Liver (tissue), 9 donors: Measurements from ENCODE around the gene GRAP. TPM values are rescaled to one million over a fixed set of nuclear protein-coding genes. Genes with fewer than 3 reads are reported as not detected.

Source experiments
- DNase-seq: peaks from one replicate; pipeline ENCODE4 v3.0.0-alpha.2; 2017; ENCODE audit warnings: low spot score
- H3K27ac ChIP-seq, 2 donors: one replicate each; pipeline ENCODE4 v1.7.0; 2013; ENCODE audit warnings: inconsistent platforms in 2 of 2, low read length in 2 of 2, control low read depth in 1 of 2, low read depth in 1 of 2, mild to moderate bottlenecking in 1 of 2
- H3K27me3 ChIP-seq, 4 donors: one replicate each; pipeline versions ENCODE4 v1.6.1 to v1.7.0; 2013; ENCODE audit warnings: low read length in 3 of 4, inconsistent platforms in 1 of 4, mild to moderate bottlenecking in 1 of 4, moderate library complexity in 1 of 4; ENCODE audit not compliant: control insufficient read depth in 4 of 4, insufficient read depth in 4 of 4
- H3K36me3 ChIP-seq, 4 donors: one replicate each; pipeline versions ENCODE4 v1.6.1 to v1.7.0; 2013; ENCODE audit warnings: low read length in 3 of 4, mild to moderate bottlenecking in 3 of 4, low read depth in 1 of 4, moderate library complexity in 1 of 4; ENCODE audit not compliant: control insufficient read depth in 4 of 4, insufficient read depth in 3 of 4
- H3K4me1 ChIP-seq, 4 donors: one replicate each; pipeline versions ENCODE4 v1.6.1 to v1.7.0; 2013; ENCODE audit warnings: low read length in 3 of 4, mild to moderate bottlenecking in 3 of 4, moderate library complexity in 1 of 4; ENCODE audit not compliant: control insufficient read depth in 4 of 4, insufficient read depth in 4 of 4
- H3K4me3 ChIP-seq, 3 donors: one replicate each; pipeline versions ENCODE4 v1.6.1 to v1.7.0; 2013; ENCODE audit warnings: low read length in 3 of 3, control low read depth in 1 of 3, low read depth in 1 of 3, mild to moderate bottlenecking in 1 of 3
- H3K9ac ChIP-seq, 2 donors: one replicate each; pipeline ENCODE4 v1.7.0; 2013; ENCODE audit warnings: low read length in 2 of 2, mild to moderate bottlenecking in 2 of 2, moderate library complexity in 2 of 2, control low read depth in 1 of 2, low read depth in 1 of 2
- H3K9me3 ChIP-seq, 4 donors: one replicate each; pipeline versions ENCODE4 v1.6.1 to v1.7.0; 2013; ENCODE audit warnings: low read length in 3 of 4; ENCODE audit not compliant: control insufficient read depth in 4 of 4
- EGR1 ChIP-seq, 2 donors: IDR thresholded peaks; 2 replicates each; pipeline ENCODE4 v1.6.1; 2016 to 2018; ENCODE audit warnings: antibody characterized with exemption in 2 of 2, low read depth in 2 of 2
- FOXA1 ChIP-seq: IDR thresholded peaks from 2 replicates; pipeline ENCODE4 v1.6.1; 2016; ENCODE audit warnings: antibody characterized with exemption
- FOXA2 ChIP-seq: IDR thresholded peaks from 2 replicates; pipeline ENCODE4 v1.6.1; 2016; ENCODE audit warnings: antibody characterized with exemption
- GABPA ChIP-seq, 2 donors: IDR thresholded peaks in 1 of 2; conservative IDR thresholded peaks in 1 of 2; 2 replicates each; pipeline ENCODE4 v1.6.1; 2016; ENCODE audit warnings: antibody characterized with exemption in 2 of 2, mild to moderate bottlenecking in 1 of 2, moderate library complexity in 1 of 2
- HNF4G ChIP-seq: IDR thresholded peaks from 2 replicates; pipeline ENCODE4 v1.6.1; 2016; ENCODE audit warnings: antibody characterized with exemption
- JUND ChIP-seq, 2 donors: IDR thresholded peaks; 2 replicates each; pipeline ENCODE4 v1.6.1; 2016; ENCODE audit warnings: antibody characterized with exemption in 2 of 2
- NR2F2 ChIP-seq: IDR thresholded peaks from 2 replicates; pipeline ENCODE4 v1.6.1; 2016; ENCODE audit warnings: antibody characterized with exemption
- RAD21 ChIP-seq, 2 donors: IDR thresholded peaks; 2 replicates each; pipeline ENCODE4 v1.6.1; 2016; ENCODE audit warnings: antibody characterized with exemption in 2 of 2, mild to moderate bottlenecking in 2 of 2
- RXRA ChIP-seq, 2 donors: IDR thresholded peaks; 2 replicates each; pipeline ENCODE4 v1.6.1; 2017 to 2018; ENCODE audit warnings: antibody characterized with exemption in 2 of 2, mild to moderate bottlenecking in 1 of 2
- SP1 ChIP-seq: IDR thresholded peaks from 2 replicates; pipeline ENCODE4 v1.6.1; 2018; ENCODE audit warnings: antibody characterized with exemption, mild to moderate bottlenecking
- TAF1 ChIP-seq: conservative IDR thresholded peaks from 2 replicates; pipeline ENCODE4 v1.6.1; 2016; ENCODE audit warnings: antibody characterized with exemption, mild to moderate bottlenecking
- YY1 ChIP-seq: IDR thresholded peaks from 2 replicates; pipeline ENCODE4 v1.6.1; 2016; ENCODE audit warnings: antibody characterized with exemption, mild to moderate bottlenecking
- WGBS: extraction: QIAGEN DNeasy Blood & Tissue Kit; methylation state at CpG from one replicate; pipeline ENCODE4 v1.1.7; 2013; 5-methylcytosine and 5-hydroxymethylcytosine counted together
- polyA plus RNA-seq, 2 donors: library from polyadenylated mRNA; stranded (reverse) in 1 of 2; unstranded in 1 of 2; fragments of 200-250 nt in 1 of 2; fragments of >200 nt in 1 of 2; fragmentation: Nextera tagmentation in 1 of 2; extraction: Ambion mirVana in 1 of 2; gene quantifications; one replicate each; pipeline versions ENCODE4 v1.2.1 to v1.2.3, GENCODE V29; 2013 to 2015
- total RNA-seq, 2 donors: library from RNA; depleted of rRNA; stranded (reverse); fragments of >200 nt; gene quantifications; one replicate each; pipeline ENCODE4 v1.2.3, GENCODE V29; 2014
- TF ChIP-seq, protein P1 (sequence below): IDR thresholded peaks from 2 replicates; pipeline ENCODE4 v1.6.1; 2016; ENCODE audit warnings: antibody characterized with exemption
- TF ChIP-seq, protein P2 (sequence below): IDR thresholded peaks from 2 replicates; pipeline ENCODE4 v1.6.1; 2016; ENCODE audit warnings: antibody characterized with exemption
- TF ChIP-seq, protein P3 (sequence below): IDR thresholded peaks from 2 replicates; pipeline ENCODE4 v1.6.1; 2016; ENCODE audit warnings: antibody characterized with exemption
- TF ChIP-seq, protein P4 (sequence below): fragments of 150-350 bp; IDR thresholded peaks from 2 replicates; pipeline ENCODE4 v1.5.1; 2017; ENCODE audit warnings: improper control_type of control experiment, low read depth, low read length; ENCODE audit not compliant: missing input control
- TF ChIP-seq, protein P5 (sequence below): IDR thresholded peaks from 2 replicates; pipeline ENCODE4 v1.6.1; 2016; ENCODE audit warnings: antibody characterized with exemption, mild to moderate bottlenecking
- donor health status: healthy.
- donor health status: healthy.
- donor health status: healthy.
- donor health status: healthy.
- donor health status: healthy.

The GRAP gene
- total and polyA plus RNA-seq, 4 donors, result 1.2 to 6.5 (median 5.2) TPM

DNA sequence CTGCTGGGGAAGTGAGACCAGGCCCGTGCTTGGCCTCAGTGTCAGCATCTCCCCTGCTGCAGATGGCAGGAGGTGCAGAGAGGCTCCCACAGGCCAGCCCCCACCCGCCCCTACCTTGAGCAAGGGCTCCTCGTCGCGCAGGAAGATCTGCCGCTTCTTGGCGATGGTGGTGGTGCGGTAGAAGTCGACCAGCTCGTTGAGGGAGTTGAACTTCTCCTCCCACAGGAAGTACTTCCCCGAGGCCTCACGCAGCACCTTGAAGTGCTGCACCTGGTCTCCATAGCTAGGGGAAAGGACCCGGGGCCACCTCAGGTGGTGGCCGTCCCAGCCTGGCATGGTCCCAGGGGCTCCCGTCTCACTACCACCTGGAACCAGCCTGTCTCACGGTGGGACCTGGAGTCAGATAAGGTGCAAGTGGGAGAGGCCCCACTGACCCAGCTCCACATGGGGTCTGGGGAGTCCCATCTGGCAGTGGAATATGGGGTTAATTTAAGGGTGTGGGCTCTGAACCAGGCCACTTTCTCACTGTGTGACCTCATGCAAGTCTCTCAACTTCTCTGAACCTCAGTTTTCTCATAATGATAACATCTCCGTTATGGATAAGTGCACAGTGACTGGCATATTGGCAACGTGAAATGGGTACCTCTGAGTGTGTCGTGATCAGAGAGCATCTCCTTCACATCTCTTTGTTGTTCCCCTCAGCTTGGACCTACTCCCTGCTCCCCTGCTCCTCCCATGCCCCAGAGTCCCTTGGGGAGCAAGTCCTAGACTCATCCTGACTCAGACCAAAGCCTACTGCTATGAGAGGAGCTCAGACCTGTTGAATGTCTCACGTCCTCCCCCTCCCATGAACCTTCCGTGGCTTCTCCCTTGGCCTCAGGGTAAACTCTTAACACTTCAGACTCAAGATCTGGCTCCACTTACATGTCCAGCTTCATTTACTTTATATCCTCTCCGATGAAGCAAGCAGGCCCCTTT, 22.4 kb downstream of the GRAP start:
- WGBS, result 92% methylated on average over 22 of the region's 22 CpGs
- no peak overlapping the region for H3K9ac ChIP-seq
- no peak overlapping the region for H3K27ac ChIP-seq
- no peaks in the 10 kb centered on the region for H3K4me1 ChIP-seq
- H3K36me3 ChIP-seq, result peaks cover 0 to 2% (median 0%) of the 10 kb centered on the region in 4 donors
- no peak for DNase-seq
- H3K4me3 ChIP-seq, result no peak overlapping the region
- H3K9me3 ChIP-seq, result no peaks in the 10 kb centered on the region
- H3K27me3 ChIP-seq, result no peaks in the 10 kb centered on the region
- TF ChIP-seq HNF4G (no peak), NR2F2 (no peak), TAF1 (no peak), RAD21 (IDR thresholded peaks at IDR 0.05) (no peak), SP1 (no peak)
- TF ChIP-seq, protein P1, sequence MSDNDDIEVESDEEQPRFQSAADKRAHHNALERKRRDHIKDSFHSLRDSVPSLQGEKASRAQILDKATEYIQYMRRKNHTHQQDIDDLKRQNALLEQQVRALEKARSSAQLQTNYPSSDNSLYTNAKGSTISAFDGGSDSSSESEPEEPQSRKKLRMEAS, result no peak
- TF ChIP-seq, protein P2, sequence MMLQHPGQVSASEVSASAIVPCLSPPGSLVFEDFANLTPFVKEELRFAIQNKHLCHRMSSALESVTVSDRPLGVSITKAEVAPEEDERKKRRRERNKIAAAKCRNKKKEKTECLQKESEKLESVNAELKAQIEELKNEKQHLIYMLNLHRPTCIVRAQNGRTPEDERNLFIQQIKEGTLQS, result no peak

DNA sequence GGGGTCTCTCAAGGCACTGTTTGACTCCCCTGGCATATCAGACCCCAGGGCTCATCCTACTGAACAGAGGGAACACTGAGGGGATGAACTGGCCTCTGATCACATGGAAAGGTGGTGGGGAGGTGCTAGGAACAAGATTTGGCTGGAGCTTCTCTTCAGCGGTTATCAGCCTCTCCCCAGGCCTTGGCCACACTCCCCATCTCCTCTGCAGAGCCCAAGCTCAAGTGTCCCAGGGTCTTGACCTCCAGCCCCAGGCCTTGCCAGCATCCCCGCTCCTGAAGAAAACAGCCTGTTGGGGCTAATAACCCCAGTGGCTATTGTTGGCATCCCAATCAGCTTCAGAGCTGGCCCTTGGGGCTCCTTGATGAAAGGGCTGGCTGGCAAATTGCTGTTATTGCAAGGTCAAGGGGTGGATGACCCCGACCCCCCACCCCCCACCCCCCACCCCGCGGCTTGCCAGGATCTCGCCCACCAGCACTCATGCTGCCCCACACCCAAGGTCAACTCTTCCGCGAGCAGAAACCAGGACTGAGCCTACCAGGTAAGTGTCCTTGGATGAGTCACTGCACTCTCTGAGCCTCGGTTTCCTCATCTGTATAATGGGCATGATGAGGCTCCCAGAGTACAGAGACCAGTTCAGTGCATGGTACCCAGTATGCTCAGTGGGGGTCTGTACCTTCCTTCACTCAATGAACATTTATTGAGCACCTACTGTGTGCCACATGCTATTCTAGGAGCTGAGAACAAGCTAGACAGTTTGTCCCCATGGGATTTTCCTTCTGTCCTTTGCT, 23.4 kb downstream of the GRAP start:
- Histone ChIP-seq H3K4me1 (no peaks in the 10 kb centered on the region), H3K4me3 (no peak overlapping the region), H3K9ac (no peak overlapping the region), H3K36me3 (peaks cover 0 to 2% (median 0%) of the 10 kb centered on the region in 4 donors), H3K9me3 (no peaks in the 10 kb centered on the region), H3K27ac (no peak overlapping the region), H3K27me3 (no peaks in the 10 kb centered on the region)
- WGBS, result 85% methylated on average over 9 of the region's 9 CpGs
- DNase-seq, result no peak
- no peak for TF ChIP-seq RAD21 (IDR thresholded peaks at IDR 0.05)

DNA sequence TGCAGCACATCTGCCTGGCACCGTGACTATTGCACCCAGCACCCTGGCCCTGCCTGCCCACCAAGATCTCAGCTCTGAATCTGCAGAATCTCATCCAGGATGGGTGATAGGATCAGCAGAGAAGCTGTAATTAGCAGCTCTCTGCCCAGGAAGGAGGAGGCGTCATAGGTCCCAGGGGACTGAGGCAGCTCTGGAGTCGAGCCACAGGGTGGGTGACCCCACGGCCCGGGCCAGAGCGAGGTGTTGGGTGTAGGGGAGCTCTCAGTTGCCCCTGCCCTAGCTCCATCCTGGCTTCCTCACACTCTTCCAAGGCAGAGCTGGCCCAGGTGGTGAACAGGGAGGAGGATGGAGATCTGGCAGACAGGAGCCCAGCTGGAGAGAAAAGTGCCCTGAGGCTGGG, 24.0 kb downstream of the GRAP start:
- 97% methylated on average over 6 of the region's 6 CpGs for WGBS
- no peak for DNase-seq
- TF ChIP-seq FOXA1, result no peak
- TF ChIP-seq, protein P3, sequence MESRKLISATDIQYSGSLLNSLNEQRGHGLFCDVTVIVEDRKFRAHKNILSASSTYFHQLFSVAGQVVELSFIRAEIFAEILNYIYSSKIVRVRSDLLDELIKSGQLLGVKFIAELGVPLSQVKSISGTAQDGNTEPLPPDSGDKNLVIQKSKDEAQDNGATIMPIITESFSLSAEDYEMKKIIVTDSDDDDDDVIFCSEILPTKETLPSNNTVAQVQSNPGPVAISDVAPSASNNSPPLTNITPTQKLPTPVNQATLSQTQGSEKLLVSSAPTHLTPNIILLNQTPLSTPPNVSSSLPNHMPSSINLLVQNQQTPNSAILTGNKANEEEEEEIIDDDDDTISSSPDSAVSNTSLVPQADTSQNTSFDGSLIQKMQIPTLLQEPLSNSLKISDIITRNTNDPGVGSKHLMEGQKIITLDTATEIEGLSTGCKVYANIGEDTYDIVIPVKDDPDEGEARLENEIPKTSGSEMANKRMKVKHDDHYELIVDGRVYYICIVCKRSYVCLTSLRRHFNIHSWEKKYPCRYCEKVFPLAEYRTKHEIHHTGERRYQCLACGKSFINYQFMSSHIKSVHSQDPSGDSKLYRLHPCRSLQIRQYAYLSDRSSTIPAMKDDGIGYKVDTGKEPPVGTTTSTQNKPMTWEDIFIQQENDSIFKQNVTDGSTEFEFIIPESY, result no peak
- TF ChIP-seq NR2F2, result no peak
- TF ChIP-seq YY1, result no peak
- TF ChIP-seq, protein P4, sequence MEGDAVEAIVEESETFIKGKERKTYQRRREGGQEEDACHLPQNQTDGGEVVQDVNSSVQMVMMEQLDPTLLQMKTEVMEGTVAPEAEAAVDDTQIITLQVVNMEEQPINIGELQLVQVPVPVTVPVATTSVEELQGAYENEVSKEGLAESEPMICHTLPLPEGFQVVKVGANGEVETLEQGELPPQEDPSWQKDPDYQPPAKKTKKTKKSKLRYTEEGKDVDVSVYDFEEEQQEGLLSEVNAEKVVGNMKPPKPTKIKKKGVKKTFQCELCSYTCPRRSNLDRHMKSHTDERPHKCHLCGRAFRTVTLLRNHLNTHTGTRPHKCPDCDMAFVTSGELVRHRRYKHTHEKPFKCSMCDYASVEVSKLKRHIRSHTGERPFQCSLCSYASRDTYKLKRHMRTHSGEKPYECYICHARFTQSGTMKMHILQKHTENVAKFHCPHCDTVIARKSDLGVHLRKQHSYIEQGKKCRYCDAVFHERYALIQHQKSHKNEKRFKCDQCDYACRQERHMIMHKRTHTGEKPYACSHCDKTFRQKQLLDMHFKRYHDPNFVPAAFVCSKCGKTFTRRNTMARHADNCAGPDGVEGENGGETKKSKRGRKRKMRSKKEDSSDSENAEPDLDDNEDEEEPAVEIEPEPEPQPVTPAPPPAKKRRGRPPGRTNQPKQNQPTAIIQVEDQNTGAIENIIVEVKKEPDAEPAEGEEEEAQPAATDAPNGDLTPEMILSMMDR, result no peak
- TF ChIP-seq, protein P1, result no peak
- no peak for TF ChIP-seq EGR1 (IDR thresholded peaks at IDR 0.05; ENCODE audit: low read depth in 2 of 2)
- TF ChIP-seq FOXA2, result no peak
- TF ChIP-seq JUND (IDR thresholded peaks at IDR 0.05), result no peak
- TF ChIP-seq RXRA (IDR thresholded peaks at IDR 0.05), result no peak
- TF ChIP-seq GABPA (IDR thresholded peaks at IDR 0.05 in 1 of 2, conservative IDR thresholded peaks at IDR 0.05 in 1 of 2), result no peak
- TF ChIP-seq, protein P5, sequence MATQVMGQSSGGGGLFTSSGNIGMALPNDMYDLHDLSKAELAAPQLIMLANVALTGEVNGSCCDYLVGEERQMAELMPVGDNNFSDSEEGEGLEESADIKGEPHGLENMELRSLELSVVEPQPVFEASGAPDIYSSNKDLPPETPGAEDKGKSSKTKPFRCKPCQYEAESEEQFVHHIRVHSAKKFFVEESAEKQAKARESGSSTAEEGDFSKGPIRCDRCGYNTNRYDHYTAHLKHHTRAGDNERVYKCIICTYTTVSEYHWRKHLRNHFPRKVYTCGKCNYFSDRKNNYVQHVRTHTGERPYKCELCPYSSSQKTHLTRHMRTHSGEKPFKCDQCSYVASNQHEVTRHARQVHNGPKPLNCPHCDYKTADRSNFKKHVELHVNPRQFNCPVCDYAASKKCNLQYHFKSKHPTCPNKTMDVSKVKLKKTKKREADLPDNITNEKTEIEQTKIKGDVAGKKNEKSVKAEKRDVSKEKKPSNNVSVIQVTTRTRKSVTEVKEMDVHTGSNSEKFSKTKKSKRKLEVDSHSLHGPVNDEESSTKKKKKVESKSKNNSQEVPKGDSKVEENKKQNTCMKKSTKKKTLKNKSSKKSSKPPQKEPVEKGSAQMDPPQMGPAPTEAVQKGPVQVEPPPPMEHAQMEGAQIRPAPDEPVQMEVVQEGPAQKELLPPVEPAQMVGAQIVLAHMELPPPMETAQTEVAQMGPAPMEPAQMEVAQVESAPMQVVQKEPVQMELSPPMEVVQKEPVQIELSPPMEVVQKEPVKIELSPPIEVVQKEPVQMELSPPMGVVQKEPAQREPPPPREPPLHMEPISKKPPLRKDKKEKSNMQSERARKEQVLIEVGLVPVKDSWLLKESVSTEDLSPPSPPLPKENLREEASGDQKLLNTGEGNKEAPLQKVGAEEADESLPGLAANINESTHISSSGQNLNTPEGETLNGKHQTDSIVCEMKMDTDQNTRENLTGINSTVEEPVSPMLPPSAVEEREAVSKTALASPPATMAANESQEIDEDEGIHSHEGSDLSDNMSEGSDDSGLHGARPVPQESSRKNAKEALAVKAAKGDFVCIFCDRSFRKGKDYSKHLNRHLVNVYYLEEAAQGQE, result no peak

More for the DNA sequence above, 24.0 kb downstream of the GRAP start:
- H3K4me3 ChIP-seq, result no peak overlapping the region
- no peaks in the 10 kb centered on the region for H3K4me1 ChIP-seq
- no peaks in the 10 kb centered on the region for H3K9me3 ChIP-seq
- no peak overlapping the region for H3K9ac ChIP-seq
- no peaks in the 10 kb centered on the region for H3K27me3 ChIP-seq
- H3K36me3 ChIP-seq, result peaks cover 0 to 2% (median 0%) of the 10 kb centered on the region in 4 donors
- no peak overlapping the region for H3K27ac ChIP-seq
